GM18520 (cell line): ENCODE results near the gene GLDN.
A peak's percentile ranks its signal among the peaks of the same experiment; 100 is the strongest.

Experiments used
- ATAC-seq: cut with Tn5 transposase; IDR thresholded peaks from one replicate; pipeline ENCODE4 v1.9.1; 2021; ENCODE audit not compliant: unreplicated experiment

Gene GLDN

GRCh38 chr15:51356147-51356546, 14.7 kb downstream of the GLDN start:
- ATAC-seq: no peak

GRCh38 chr15:51356983-51357382, 15.5 kb downstream of the GLDN start:
- no peak for ATAC-seq

GRCh38 chr15:51359981-51360380, 18.5 kb downstream of the GLDN start:
- ATAC-seq: no peak

- no peak for ATAC-seq
Observed at GRCh38 chr15:51363383-51363782, 21.9 kb downstream of the GLDN start.

- no peak for ATAC-seq
Observed at GRCh38 chr15:51365417-51365816, 24.0 kb downstream of the GLDN start.

GRCh38 chr15:51366071-51366470, 24.6 kb downstream of the GLDN start:
- ATAC-seq: no peak

GRCh38 chr15:51366920-51367319, 25.5 kb downstream of the GLDN start:
- no peak for ATAC-seq

GRCh38 chr15:51367322-51367976, 26.0 kb downstream of the GLDN start:
- ATAC-seq: no peak

- no peak for ATAC-seq
Observed at GRCh38 chr15:51368307-51368706, 26.9 kb downstream of the GLDN start.

- ATAC-seq: no peak
Observed at GRCh38 chr15:51368751-51369450, 27.4 kb downstream of the GLDN start.

- ATAC-seq: no peak
Observed at GRCh38 chr15:51369451-51369761, 28.0 kb downstream of the GLDN start.

- no peak for ATAC-seq
Observed at GRCh38 chr15:51371266-51371665, 29.8 kb downstream of the GLDN start.

GRCh38 chr15:51374131-51374530, 32.7 kb downstream of the GLDN start:
- ATAC-seq: no peak

GRCh38 chr15:51375966-51376640, 34.6 kb downstream of the GLDN start:
- no peak for ATAC-seq

GRCh38 chr15:51377038-51377786, 35.8 kb downstream of the GLDN start:
- no peak for ATAC-seq

- ATAC-seq: no peak
Observed at GRCh38 chr15:51378406-51378805, 37.0 kb downstream of the GLDN start.

GRCh38 chr15:51379390-51379789, 37.9 kb downstream of the GLDN start:
- ATAC-seq: no peak

GRCh38 chr15:51380999-51381806, 39.7 kb downstream of the GLDN start:
- ATAC-seq: peak; percentile 84

- no peak for ATAC-seq
Observed at GRCh38 chr15:51382787-51383186, 41.3 kb downstream of the GLDN start.

GRCh38 chr15:51386029-51386428, 44.6 kb downstream of the GLDN start:
- ATAC-seq: no peak

GRCh38 chr15:51386486-51386885, 45.0 kb downstream of the GLDN start:
- ATAC-seq: no peak
